GOT3 (cell line): Measurements from ENCODE around the gene CST11.

Source experiments
- DNase-seq: peaks from one replicate; lab custom pipeline; 2025; ENCODE audit warnings: mixed read lengths; lab: John Stamatoyannopoulos, UW

Gene CST11

DNA sequence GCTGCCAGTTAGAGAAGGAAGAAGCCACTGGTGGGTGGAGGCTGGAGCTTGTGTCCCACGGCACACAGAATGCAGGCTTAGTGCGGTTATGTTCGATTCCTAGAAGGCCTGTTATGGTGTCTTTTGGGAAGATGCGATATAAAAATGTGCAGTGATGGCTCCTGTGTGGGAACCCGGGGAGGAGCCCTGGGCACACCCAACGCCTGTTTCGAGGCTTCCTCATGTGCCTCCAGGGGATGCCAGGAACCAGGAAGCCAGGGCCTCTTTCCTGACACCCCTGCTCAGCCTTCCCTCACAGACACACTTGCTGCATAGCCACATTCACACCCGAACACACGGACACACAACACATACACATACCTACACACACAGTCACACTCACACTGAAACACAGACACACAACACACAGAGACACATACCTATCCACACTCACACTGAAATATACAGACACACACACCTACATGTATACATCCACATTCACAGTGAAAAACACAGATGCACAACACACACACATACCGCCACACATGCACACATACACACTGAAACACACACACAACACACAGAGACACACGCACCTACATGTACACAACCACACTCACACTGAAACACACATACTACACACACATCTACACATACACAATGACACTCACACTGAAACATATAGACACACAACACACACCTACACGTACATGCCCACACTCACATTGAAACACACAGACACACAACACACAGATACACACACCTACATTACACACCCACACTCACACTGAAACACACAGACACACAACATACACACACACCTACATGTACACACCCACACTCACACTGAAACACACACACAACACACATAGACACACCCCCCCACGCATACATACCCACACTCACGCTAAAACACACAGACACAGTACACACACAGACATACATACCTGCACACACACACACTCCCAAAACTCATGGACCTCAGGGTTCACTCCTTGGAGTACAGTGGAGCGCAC lies 1.2 kb upstream of the CST11 start:
- DNase-seq = no peak

DNA sequence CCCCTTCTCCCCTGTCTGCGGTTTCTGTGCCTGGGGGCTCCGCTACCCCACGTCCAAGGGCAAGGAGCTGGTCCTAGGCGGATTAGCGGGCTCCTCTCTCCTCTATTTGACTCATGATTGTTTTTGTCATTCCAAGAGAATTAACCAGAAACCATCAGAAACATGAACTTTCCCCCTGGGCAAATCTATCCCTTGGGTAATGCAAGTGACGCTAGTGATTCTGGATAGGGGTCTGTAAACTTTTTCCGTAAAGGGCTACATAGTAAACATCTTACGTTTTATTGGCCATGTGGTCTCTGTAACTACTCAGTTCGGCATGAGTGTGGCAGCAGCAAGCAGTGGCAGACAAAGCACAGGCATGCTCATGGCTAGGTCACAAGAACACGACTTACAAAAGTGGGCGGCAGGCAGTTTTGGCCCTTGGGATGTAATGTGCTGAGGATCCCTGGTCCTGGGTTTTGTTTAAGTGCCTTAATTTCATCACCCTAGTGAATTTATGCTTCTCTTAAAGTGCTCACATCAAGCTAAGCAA lies 654 bp downstream of the CST11 start:
- no peak for DNase-seq

DNA sequence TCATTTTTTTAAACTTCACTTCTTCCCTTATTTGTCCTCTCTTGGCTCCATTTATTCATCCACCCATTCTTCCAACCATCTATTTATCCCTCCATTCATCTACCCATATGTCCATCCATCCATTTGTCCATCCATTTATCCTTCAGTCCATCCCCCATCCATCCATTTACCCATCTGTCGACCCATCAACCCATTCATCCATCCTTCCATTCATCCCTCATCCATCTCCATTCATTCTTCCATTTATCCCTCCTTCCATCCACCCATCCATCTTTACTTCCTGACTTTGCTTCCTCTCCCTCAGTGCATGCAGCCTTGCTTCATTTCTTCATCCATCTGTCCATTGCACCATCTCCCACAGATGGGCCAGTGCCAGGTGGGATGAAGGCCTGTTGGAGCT lies 1.8 kb downstream of the CST11 start:
- no peak for DNase-seq

DNA sequence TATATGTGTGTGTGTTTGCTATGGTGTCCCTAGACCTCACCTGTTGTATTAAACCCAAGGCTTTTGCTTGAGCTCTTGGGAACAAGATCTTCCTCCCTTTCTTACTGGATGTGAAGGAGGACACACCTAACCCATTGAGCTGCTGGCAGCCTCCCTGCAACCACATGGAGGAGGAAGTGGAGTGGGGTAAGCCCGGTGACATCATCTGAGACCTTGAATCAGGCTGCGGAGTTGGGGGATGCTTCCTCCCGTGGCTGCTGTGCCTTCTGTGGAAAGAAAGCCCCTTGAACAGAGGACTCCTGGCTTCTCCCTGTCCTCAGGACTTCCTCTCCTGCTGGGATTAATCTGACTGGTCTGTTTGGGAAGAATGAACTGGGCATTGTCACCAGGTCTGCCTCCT lies 3.3 kb downstream of the CST11 start:
- no peak for DNase-seq

DNA sequence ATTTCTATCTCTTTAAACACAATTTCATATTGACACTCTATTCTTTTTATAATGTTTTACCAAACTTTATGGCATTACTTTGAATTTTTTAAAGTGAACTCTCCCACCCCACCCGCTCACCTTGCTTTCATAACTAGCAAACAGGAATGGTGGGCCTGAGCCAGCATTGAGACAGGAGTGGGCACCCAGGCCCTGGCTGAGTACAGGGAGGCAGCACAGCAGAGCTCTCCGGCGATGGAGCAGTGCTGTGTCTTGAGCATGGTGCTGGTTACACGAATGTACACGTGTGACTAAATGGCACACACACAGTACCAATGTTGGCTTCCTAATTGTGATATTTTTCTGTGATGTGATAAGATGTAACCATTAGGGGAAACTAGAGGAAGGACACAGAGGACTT lies 4.5 kb downstream of the CST11 start:
- DNase-seq = no peak

DNA sequence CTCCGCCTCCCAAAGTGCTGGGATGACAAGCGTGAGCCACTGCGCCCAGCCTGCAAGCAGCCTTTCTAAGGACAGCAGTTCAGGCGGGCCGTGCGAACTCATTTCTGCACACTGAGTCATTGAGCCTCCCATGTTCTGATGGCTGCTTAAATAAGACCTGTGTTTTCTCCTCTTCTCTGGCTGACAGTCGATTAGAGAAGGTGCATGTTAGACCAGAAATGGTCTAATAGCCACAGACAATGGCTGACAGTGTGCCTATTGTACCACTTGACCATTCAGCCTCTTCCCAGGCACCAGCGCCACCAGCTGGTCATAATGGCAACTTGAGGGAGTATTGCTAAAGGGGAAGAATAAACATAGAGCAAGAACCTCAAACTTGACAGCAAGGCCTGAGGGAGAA lies 6.2 kb downstream of the CST11 start:
- DNase-seq = no peak

DNA sequence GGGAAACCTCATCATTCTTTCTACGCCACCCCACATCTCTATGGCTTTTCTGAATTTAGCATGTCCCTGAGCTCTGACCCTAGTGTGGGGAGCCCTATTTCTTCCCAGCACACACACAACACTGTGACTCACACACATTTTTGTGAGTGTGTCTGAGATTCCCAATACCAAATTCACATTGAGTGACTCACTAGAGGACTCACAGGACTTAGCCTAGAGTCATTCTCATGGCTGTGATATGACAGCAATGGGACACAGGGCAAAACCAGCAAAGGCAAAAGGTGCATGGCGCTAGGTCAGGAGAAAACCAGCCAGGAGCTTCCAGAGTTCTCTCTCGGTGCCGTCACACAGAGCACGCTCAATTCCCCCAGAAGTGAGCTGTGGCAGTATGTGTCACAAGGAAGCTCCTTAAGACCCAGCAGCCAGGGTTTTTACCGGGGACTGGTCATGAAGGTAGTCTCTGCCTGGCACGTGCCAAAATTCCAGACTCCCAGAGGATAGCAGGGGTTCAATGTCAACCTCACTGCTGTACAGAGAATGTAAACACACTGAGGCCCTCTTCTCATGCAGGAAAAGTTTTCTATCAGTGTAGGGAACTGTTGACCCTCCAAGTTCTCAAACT lies 7.0 kb downstream of the CST11 start:
- DNase-seq = no peak

DNA sequence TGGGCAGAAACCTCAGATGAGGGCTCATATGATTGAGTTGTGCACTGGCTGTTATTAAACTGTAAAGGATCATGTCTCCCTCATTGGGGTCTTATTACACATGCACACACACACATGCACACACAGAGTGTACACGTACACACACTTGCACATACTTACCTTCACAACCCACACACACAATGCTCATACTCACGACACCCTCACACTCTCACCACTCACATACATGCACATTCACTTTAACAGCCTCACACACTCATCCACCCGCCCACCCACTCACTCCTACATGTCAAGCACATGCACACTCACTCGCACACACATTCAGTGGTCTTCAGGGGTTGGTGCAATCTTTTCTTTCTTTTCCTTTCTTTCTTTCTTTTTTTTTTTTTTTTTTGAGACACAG lies 7.8 kb downstream of the CST11 start:
- DNase-seq = no peak

DNA sequence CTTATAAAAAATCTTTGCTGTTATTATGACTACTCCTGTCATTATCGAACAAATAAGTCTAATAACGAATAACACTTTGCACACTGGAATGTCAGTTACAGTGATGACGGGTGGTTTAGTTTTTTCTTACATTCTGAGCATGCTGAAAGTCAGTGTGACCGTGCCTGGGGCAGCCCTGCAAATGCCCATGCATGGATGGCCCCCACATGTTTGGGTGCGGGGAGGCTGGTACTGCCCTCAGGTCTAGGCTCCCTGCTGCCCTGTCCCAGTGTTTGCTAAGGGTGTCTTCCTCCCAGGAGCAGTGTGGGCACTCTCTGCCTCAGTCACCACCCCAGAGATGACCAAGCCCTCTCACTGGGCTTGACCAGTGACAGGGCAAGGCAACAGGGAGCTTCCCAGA lies 10.2 kb downstream of the CST11 start:
- DNase-seq = no peak

DNA sequence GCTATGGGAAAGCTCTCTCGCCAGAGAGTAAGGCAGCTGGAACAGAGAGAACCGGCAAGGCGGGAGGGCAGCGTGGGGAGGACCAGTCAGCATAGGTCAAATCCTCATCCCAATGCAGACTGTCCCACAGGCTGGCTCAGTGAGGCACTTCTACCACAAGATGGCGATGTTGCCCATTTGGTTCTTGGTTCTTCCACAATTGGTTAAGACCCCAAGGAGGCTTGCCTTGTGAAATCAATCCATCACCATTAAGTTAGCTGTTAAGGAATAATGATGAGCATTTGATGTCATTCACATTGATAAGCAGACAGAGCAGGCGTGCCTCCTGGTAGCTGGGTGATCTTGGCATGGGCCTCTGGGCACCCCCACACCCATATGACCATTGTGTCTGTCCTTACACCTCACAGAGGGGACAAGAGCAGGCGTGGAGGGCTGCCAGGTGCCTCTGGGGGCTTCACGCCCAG lies 10.8 kb downstream of the CST11 start:
- peak; percentile 33 for DNase-seq

DNA sequence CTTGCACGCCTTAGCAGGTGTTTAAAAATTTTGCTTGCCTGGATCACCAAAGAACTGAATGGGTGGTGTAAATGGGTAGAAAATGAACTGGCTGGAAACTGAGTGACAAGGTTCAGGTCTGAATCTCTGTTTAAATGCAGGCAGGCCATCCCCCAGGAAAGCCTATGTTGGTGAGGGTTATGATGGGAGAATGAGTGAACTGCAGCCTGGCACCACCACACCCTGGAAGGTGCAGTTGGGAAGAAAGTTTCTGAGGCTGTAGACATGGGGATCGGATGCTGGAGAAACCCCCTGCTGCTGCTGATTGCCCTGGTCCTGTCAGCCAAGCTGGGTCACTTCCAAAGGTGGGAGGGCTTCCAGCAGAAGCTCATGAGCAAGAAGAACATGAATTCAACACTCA lies 12.7 kb downstream of the CST11 start:
- DNase-seq = no peak

DNA sequence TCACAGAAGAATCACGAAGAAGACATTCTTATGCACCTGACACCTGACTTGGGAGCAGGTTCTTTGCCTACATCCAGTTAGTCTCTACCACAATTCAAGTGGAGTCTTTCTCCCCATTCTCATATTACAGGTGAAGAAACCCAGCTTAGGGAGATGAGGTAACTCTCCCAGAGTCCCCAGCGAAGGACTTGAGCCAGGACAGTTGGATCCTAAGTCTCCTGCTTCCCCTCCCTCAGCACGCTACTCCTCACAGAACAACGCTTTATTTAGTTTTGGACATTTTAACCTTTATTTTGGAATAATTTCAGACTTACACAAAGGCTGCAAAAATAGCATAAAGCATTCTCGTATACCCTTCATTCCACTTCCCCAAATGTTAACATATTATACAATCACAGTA lies 14.0 kb downstream of the CST11 start:
- no peak for DNase-seq

DNA sequence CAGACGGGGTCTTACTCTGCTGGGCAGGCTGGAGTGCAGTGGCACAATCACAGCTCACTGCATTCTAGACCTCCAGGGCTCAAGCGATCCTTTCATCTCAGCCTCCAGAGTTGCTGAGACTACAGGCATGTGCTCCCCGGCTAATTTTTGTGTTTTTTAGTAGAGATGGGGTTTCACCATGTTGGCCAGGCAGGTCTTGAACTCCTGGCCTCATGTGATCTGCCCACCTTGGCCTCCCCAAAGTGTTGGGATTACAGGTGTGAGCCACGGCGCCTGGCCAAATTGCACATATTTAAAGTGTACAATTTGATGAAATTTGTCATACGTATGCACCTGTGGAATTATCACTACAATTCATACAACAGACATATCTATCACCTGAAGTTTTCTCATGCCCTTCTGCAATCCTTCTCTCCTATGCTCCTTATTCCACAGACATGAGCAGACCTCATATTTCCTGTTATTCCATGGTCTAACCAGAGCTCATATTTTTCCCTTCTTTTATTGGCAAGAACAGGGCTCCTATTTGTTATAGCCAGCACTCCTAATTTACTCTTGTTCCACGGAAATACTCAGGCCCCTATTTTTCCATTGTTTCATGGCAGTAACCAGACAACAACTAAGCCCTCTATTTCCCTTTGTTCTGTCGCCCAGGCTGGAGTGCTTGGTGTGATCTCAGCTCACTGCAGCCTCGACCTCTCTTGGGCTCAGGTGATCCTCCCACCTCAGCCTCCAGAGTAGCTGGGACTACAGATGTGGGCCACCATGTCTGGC lies 15.4 kb downstream of the CST11 start:
- no peak for DNase-seq

DNA sequence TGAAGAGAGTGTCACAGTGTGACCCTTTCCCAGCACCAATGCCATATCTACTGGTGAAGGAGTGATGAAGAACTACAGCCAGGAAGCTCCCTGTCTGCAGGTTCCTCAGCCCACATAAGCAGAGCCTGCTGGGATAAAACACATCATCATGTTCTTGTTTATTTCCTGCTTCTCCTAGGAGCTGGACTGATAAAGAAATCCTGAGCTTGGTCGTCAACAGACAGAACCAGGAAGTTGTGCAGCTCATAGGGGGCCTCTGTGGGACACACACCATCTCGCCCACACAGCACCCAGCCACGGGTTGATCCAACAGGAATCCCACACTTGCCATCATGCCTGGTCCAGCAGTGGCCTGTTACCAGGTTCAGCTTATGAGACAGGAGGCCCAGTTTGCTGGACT lies 16.0 kb downstream of the CST11 start:
- no peak for DNase-seq

DNA sequence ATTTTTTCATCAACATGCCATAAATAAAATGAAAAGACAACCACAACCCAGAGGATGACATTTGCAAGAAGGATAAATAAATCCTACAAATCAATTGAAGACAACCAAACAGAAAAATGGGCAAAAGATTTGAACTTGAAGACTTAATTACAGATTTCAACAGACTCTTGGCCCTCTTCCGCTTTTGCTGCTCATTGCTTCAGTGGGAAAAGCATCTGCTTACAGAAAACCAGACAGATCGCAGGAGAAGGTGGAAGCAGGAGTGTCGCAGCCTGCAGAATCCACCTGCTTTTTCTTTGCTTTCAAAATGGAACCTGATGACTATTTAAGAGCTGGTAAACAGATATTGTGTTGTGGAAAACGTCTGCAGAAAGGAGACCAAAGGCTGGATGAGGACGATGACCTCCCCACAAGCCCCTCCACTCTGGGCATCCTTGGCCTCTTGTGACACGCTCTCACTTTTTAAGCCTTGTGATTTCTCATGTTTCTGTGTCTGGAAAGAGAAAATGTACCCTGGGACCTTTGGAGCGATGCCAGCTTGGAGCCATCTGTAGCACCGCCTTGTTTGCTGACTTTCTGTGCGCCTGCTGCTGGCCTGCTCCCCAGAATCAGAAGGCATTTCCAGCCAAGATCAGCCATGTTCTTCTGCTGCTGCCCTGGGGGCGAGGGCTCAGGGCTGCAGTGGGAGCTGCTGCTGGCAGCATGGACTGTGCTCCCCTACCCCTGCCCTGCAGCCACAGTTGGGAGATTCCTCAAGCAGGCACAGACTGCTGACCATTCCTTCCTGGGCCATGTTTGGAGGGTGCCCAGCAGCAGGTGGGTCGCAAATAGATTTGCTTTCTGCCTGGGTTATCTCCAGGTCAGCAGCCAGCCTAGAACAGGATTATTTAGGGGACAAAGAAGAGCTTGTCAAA lies 16.8 kb downstream of the CST11 start:
- no peak for DNase-seq

DNA sequence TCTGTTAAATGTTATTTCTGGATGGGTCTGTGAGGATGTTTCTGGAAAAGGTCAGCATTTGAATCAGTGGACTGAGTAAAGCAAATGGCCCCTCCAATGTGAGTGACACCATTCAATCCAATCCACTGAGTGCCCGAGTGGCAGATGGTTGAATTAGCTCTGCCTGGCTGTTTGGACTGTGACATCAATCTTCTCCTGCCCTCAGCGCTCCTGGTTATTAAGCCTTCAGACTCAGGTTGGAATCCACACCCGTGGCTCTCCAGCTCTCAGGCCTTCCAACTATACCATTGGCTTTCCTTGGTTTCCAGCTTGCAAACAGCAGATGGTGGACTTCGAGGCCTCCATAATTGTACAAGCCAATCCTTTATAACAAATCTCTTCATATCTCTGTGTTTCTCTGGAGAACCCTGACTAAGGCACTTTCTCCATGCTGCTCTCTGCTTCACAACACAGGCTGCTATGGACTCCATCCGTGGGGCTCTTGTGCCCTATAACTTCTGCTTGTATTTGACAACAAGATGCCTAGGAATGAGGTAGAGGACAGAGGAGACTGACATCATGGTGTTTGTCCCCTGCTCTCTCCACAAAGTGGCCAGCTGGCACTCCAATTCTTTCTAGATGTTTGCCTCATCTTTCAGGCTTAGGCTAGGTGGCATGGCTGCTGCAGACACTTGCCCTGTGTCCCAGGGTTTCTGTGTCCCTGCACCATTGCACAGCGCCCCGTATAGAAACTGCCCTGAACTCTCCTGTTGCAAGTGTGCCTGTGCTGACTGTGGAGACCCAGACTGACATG lies 18.0 kb downstream of the CST11 start:
- DNase-seq = no peak

DNA sequence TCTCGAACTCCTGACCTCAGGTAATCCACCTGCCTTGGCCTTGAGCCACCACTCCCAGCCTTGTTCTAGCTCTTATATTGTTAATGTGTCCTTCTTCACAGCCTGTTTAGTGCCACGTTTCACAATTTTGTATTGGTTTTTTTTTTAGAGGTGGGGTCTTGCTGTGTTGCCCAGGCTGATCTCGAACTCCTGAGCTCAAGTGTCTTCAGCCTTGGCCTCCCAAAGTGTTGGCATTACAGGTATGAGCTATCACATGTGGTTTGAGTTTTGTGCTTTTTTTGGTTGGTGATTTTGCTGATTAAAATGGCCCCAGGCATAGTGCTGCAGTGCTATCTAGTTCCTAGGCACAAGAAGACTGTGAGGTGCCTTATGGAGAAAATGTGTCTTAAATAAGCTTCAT lies 19.0 kb downstream of the CST11 start:
- no peak for DNase-seq

DNA sequence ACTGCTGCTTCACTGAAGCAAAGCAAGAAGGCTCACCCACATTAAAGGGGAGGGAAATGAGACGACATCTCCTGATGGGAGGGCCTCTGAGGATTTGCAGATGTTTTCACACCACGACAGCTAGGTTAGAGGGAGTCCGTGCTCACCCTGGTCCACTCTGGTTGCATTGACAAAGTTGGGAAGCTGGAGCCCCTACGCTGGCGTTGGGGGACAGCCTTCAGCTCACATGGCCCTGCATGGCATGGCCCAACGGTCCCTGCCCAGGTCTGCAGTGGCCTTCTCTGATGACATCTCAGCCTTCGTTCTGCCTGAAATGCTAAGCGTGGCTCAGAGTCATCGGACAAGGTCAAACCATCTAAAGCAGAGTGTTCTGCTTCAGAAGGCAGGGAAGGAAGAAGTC lies 27.5 kb downstream of the CST11 start:
- DNase-seq = no peak

DNA sequence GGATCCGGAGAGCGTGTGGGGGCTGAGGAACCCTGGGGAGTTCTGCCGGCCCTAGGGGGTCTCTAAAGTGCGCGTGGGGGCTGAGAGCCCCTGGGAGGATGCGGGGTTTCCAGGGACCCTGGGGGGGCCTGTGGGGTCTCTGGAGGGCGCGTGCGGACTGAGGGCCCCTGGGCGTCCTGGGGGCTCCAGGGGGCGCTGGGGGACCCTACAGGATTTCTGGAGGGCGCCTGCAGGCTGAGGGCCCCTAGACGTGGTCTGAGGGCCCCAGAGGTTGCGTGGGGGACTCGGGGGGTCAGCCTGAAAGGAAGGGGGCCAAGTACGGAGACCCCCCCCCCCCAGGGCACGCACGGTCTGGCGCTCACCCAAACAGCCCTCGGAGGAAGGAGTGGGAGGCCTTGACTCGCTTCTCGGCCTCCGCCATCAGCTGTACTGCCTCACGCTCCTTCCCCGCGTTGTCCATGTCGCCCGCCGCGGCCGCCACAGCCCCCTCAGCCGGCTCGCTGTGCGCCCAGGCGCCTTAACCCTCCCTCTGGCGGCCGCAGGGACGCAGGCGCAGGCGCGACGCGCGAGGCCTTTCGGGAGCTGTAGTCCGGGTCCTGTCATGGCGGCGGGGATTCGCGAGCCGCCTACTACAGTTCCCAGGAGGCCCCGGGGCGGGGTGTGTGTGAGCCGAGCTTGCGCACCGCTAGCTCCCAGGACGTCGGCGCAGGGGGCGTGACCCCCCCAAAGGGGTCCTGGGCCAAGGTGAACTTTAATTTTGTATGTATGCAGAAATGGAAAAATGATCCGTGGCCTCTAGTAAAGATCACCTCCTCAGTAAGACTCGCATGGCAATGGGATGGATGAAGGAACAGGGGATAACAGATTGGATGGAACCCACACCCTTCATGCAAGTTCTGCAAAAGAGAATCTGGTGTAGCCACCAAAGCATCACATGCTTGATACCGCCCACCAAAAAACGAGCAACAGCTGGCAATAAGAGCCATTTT lies 31.4 kb downstream of the CST11 start, which contains the start of gene NAPB:
TSS of gene NAPB (minus strand) at position 546 of the 989 bp plus-strand sequence. CDS start at position 460, 86 bp downstream.
- DNase-seq = peak; percentile 85
